Astrocyte of the cerebellum (primary cell): ENCODE results near the gene PAF1.

Source experiments
- DNase-seq: peaks from one replicate; pipeline ENCODE4 v3.0.0-alpha.2; 2011; ENCODE audit warnings: low read depth
- H3K4me3 ChIP-seq: 2 replicates; pipeline ENCODE4 v1.5.1; 2011; ENCODE audit warnings: mild to moderate bottlenecking, low read depth, low read length, moderate library complexity
- in situ Hi-C: cut with HindIII; loops from 2 replicates; pipeline ENCODE4 v1.10.0; 2017; ENCODE audit warnings: low sequenced_read_pairs
- TF ChIP-seq, protein P1 (sequence below): IDR thresholded peaks from 2 replicates; pipeline ENCODE4 v1.5.1; 2012; ENCODE audit warnings: low read length, low read depth, moderate library complexity, mild to moderate bottlenecking; ENCODE audit errors: missing control alignments

The PAF1 gene

DNA sequence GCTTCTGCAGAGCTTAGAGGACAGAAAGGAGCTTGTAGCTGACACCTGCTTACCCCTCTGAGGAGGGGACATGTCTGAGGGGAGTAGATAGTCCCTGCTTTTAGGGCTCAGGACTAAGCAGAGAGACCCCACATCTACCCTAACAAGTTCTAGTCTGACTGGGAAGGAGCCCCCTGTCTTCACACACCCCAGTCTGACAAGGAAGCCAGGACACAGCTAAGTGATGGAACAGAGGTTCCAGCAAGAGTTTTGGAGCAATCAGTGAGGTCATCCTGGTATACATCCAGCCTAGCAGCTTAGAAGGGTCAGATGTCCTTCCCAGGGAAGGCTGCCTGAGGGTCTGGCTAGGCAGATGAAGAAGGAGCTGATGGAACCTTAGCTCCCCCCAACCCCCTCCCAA is 15.0 kb downstream of the PAF1 start:
- in situ Hi-C loops: no loop called here
- TF ChIP-seq, protein P1, sequence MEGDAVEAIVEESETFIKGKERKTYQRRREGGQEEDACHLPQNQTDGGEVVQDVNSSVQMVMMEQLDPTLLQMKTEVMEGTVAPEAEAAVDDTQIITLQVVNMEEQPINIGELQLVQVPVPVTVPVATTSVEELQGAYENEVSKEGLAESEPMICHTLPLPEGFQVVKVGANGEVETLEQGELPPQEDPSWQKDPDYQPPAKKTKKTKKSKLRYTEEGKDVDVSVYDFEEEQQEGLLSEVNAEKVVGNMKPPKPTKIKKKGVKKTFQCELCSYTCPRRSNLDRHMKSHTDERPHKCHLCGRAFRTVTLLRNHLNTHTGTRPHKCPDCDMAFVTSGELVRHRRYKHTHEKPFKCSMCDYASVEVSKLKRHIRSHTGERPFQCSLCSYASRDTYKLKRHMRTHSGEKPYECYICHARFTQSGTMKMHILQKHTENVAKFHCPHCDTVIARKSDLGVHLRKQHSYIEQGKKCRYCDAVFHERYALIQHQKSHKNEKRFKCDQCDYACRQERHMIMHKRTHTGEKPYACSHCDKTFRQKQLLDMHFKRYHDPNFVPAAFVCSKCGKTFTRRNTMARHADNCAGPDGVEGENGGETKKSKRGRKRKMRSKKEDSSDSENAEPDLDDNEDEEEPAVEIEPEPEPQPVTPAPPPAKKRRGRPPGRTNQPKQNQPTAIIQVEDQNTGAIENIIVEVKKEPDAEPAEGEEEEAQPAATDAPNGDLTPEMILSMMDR: no peak
- DNase-seq: no peak
- no peak overlapping the region for H3K4me3 ChIP-seq

DNA sequence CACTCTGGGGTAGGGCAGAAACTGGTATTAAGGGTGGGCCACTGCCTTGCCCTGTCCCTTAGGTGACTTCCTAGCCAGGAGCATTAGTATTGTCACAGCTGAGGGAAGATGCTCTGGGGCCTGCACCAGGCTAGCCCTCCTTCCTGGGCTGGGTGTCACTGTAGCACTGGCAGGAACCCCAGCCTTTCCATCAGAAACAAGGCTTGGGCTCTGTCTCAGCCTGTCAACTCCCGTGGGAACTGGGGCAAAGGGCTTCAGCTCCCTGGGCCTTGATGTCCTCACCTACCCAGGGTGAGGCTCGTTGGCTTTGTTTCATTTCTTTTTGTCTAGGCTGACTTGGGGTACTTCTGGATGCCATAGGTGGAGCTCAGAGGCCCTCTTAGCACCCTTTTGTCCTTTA is 18.0 kb downstream of the PAF1 start:
- in situ Hi-C loops: no loop called here
- TF ChIP-seq, protein P1: no peak
- no peak for DNase-seq
- no peak overlapping the region for H3K4me3 ChIP-seq

DNA sequence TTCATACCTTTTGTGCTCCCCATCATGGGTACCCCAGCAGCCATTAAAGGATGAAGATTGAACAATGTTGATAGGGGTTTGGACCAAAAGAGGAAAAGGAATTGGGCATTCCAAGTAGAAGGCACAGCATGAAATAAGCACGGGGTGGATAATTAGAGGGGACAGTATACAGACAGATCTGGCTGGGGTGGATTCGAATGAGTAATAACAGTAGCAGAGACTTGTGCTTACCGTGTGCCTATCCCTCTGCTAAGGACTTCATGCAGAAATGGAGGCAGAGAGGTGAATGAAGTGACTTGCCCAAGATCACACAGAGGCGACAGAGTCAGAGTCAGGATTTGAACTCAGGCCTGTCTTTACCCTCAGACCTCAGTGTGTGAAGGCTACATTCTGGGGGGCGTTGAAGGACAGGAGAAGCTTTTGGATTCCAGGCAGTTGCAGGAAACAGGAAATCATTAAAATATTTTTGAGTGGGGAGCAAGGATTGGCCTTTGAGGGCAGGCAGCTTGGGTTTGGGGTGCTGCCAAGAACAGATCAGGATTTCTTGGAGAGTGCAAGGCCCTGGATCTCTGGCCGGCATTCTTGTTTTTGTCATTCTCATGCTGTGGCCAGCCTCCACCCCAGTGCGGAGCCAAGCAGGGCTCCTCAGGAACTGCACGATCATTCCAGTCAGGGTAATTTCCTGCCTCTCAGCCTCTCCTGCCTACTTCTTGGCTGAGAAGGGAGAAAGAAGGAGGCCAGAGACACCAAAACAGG is 18.7 kb downstream of the PAF1 start:
- TF ChIP-seq, protein P1: no peak
- peak; percentile 96 for DNase-seq
- in situ Hi-C loops: no loop called here
- H3K4me3 ChIP-seq: no peak overlapping the region

DNA sequence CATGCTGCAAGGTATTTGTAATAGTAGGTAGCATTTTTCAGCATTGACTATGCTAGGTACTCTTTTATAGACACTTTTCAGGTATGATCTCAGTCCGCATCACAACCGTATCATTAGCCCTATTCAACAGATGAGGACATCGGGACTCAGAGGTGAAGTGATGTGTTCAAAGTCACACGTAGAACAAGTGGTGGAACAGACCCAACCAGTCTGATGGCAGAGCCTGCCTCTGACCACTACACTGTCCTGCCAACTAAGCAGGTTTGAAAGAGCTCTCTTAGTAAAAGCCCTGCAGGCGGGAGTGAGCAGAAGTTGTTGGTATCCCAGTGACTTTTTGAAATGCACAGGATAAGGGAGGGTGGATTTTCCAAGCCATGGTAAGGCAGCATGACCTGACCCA is 20.2 kb downstream of the PAF1 start:
- TF ChIP-seq, protein P1: no peak
- in situ Hi-C loops: no loop called here
- no peak for DNase-seq
- H3K4me3 ChIP-seq: no peak overlapping the region

DNA sequence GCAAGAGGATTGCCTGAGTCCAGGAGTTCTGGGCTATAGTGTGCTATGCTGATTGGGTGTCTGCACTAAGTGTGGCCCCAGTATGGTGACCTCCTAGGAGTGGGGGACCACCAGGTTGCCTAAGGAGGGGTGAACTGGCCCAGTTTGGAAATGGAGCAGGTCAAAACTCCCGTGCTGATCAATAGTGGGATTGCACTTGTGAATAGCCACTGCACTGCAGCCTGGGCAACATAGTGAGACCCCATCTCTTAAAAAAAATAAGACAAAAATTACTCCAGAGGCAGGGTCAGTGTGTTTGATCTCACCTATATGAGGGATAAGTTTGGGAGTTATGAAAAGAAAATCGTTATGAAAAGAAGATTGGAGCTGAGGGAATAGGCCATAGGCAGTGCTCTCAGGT is 21.7 kb downstream of the PAF1 start:
- TF ChIP-seq, protein P1: no peak
- DNase-seq: no peak
- in situ Hi-C loops: no loop called here
- no peak overlapping the region for H3K4me3 ChIP-seq

DNA sequence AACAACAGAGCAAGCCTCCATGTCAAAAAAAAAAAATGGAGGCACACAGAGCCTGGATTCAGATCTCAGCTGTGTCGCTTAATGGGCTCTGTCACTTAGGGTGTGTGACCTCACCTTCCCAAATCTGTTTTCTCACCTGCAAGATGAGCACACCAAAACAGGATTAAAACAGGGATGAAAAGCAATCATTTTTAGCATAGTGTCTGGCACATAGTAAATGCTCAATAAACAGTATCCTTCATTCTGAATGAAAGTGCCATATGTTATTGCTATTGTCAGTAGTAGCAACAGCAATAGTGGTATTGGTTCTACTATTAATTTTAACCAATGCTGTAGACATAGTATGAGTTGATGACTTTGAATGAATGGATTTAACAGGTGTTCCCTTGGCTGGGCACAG is 25.4 kb downstream of the PAF1 start:
- no peak for DNase-seq
- H3K4me3 ChIP-seq: no peak overlapping the region
- in situ Hi-C loops: no loop called here
- TF ChIP-seq, protein P1: no peak
